Stimulated activated CD4-positive, alpha-beta T cell treated with anti-CD3 and anti-CD28 coated beads, Interleukin-15, amount 100 ng/mL, for 24 hours (primary cell): ENCODE measurements around the gene GGA3.
"Not testable (repeated sequence)": the region's sequence is repeated elsewhere in the genome, so short reads cannot be mapped to it uniquely, and the experiment has no call there.

Source experiments
- DNase-seq: peaks from one replicate; pipeline ENCODE4 v3.0.0-alpha.2; 2020

Gene GGA3

DNA sequence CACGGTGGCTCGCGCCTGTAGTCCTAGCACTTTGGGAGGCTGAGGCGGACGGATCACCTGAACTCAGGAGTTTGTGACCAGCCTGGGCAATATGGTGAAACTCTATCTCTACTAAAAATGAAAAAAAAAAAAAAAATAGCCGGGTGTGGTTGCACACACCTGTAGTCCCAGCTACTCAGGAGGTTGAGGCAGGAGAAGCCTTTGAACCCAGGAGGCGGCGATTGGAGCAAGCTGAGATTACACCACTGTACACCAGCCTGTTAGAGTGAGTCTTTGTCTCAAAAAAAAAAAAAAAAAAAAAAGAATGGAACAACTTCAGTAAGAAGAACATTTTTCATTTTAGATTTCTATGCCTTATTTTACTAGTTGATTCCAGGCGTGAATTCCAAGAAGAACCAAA lies 53.2 kb downstream of the GGA3 start:
- no peak for DNase-seq

DNA sequence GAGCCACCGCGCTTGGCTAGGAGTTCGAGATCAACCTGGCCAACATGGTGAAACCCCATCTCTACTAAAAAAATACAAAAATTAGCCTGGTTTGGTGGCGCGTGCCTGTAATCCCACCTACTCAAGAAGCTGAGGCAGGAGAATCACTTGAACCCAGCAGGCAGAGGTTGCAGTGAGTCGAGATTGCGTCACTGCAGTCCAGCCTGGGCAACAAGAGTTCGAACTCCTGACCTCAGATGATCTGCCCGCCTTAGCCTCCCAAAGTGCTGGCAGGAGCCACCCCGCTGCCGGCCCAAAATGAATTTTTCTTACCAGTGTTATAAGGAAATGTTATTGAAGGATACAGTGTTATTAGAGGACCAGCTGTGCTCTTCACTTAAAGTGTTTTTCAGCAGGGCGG lies 53.6 kb downstream of the GGA3 start:
- no peak for DNase-seq

DNA sequence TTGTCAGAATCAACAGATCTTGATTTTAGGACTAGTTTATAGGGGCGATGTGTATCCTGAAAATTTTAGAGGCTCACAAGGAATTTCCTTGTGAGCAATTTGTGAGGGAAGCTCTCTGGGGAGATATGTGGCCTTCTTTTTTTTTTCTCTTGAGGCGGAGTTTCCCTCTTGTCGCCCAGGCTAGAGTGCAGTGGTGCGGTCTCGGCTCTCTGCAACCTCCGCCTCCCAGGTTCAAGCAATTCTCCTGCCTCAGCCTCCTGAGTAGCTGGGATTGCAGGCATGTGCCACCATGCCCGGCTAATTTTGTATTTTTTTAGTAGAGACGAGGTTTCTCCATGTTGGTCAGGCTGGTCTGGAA lies 54.4 kb downstream of the GGA3 start:
- not testable (repeated sequence) for DNase-seq

DNA sequence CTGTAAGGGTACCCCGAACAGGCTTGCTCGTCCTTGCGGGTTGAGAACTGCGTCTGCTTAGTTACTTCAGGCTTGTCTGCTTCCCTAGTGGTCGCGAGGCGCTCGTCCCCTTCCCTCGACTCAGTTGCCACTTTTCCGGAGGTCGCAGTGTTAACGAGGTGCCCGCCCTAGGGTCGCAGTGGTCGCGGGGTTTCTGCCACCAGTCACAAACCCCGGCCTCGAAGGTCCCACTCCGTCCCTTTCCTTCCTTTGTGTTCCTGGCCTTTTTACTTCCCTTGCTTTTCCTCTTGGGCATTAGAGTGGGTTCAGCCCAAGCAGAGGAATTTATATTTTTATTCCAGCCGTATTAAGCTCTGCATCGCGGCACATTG lies 55.6 kb downstream of the GGA3 start:
- no peak for DNase-seq

DNA sequence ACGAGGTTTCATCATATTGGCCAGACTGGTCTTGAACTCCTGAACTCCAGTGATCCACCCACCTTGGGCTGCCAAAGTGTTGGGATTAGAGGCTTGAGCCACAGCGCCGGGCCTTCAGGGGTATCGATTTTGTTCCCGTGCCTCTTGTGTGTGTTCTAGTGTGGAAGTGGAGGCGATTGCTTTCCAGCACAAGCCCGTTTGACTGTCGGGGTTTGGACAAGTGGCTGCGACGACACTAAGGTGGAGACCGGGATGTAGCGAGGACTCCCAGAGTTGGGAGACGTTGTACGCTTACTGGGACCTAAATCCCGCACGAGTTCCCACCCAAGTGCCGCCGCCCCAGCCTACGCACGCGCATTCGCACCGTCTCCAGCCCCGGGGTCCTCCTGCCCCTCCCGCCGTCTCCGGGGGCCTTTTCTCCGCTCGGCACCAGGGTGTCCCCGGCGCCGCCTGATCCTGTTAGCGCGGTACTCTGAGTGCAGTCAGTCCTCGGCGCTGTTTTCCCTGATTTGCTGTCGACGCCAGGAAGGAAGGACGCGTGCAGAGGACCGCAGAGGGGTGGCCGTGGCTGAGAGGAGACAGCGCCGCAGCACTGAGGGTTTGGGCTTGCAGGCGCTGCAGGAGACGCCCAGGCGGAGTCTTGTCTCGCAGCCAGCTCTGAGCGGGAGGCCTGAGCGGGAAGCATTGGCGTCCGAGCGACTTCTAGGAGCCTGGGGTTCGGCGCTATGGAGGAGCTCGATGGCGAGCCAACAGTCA lies 56.2 kb downstream of the GGA3 start, which contains the start of gene NUP85:
TSS of gene NUP85 (plus strand) at position 643 of the 756 bp plus-strand sequence. CDS start at position 726, 83 bp downstream.
- DNase-seq = peak; percentile 96

DNA sequence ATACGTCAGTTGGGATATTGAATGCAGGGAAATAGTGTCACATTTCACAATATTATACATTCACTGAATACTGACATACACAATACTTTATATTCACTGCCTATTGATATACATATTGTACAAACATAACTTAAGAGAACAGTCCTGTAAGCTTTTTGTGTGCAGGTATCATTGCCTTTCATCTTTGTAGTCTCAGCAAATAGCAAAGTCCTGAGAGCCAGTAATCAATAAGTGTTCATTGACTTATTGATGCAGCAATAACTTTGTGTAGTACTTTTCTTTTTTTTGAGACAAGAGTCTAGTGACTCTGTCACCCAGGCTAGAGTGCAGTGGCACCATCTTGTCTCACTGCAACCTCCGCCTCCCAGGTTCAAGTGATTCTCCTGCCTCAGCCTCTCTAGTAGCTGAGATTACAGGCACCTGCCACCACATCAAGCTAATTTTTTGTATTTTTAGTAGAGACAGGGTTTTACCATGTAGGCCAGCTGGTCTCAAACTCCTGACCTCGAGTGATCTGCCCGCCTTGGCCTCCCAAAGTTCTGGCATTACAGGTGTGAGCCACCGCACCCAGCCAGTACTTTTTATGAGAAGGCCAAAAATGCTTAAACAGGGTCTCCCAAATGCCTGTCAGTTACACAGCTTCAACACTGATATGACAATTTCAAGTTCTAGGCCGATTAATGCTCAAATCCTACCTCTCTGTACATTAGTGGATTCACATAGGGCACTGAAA lies 61.4 kb downstream of the GGA3 start:
- no peak for DNase-seq

DNA sequence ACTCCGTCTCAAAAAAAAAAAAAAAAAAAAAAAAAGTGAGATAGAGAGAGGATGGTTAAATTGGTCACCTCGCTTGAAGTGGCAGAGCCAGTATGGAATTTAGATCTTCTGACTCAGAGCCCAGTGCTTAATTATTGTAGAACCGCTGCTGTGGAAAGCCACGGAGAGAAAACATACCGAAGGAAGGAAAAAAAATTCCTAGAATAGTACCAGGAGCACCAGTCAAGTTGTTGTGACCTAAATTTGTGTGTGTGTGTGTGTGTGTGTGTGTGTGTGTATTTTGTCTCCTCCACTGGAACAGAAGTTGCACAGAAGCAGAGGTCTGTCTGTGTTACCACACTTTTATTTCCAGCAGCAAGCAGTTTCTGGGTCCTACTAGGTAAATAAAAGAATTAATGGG lies 66.5 kb downstream of the GGA3 start:
- DNase-seq = no peak

DNA sequence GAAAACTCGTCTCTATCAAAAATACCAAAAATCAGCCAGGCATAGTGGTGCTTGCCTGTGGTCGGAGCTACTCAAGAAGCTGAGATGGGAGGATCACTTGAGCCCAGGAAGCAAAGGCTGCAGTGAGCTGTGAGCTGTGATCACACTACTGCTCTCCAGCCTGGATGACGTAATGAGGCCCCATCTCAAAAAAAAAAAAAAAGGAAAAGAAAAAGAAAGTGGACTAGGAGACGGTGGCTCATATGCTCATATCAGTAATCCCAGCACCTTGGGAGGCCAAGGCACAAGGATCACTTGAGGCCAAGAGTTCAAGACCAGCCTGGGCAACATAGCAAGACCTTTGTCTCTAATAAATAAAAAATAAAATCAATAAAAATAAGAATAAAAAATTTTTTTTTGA lies 69.8 kb downstream of the GGA3 start:
- DNase-seq = no peak

DNA sequence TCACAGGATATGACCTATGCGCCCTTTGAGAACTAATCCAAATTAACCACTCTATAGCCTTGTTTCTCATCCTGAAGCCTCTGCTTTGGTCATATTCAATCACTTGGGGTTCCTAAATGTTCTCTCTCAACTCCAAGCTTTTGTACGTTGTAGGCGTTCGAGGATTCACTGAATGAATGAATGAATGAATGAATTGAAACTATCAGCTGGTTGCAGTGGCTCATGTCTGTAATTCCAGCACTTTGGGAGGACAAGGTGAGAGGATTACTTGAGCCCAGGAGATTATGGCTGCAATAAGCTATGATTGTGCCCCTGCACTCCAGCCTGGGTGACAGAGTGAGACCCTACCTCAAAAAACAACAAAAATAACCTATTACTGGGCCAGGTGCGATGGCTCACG lies 72.8 kb downstream of the GGA3 start:
- no peak for DNase-seq
